ENCODE measurements around the gene ITGBL1. TPM values are rescaled to one million over a fixed set of nuclear protein-coding genes. Genes with fewer than 3 reads are reported as not detected.

ITGBL1 gene
- total RNA-seq, 1 experiment from 2014 or later: 0.89 TPM

DNA sequence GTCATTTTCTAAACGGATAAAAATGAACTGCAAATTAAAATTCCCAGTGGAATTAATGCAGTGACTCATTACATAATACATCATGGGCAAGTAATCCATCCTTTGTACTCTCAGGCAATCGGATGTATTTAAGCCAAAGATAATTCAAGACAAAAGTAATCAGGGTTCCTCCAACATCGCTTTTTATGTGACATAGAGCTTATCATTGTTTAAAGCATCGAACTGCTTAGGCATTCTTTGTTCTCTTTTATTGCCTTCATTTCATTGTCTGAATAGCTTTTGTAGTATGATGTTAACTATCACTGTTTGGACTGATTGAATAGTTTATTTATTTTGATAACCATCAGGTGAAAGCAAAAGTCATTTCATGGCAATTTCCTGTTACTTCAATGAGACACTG, 209.4 kb downstream of the ITGBL1 start:
- no peak overlapping the region for H3K27ac ChIP-seq (ENCODE audit: low read length)
- H3K36me3 ChIP-seq (ENCODE audit: insufficient read depth, low read length): no peaks in the 10 kb centered on the region
- no peak for DNase-seq
- H3K9me3 ChIP-seq (ENCODE audit: low read length): no peaks in the 10 kb centered on the region
- no peaks in the 10 kb centered on the region for H3K27me3 ChIP-seq (ENCODE audit: low read length)
- no peak overlapping the region for H3K4me3 ChIP-seq (ENCODE audit: low read length)
- no peak overlapping the region for H3K4me2 ChIP-seq (ENCODE audit: low read depth, low read length, poor library complexity, severe bottlenecking)
- H4K20me1 ChIP-seq (ENCODE audit: insufficient read depth, low read depth, low read length): no peaks in the 10 kb centered on the region
- no peak overlapping the region for H2AFZ ChIP-seq (ENCODE audit: low read length)
- H3K4me1 ChIP-seq (ENCODE audit: low read length): no peaks in the 10 kb centered on the region
- no peaks in the 10 kb centered on the region for H3K9me2 ChIP-seq (replicated peaks; ENCODE audit: insufficient read depth, low read length)
- H3K79me2 ChIP-seq (ENCODE audit: low read length): no peaks in the 10 kb centered on the region
- H3K9ac ChIP-seq (ENCODE audit: low read length): no peak overlapping the region

DNA sequence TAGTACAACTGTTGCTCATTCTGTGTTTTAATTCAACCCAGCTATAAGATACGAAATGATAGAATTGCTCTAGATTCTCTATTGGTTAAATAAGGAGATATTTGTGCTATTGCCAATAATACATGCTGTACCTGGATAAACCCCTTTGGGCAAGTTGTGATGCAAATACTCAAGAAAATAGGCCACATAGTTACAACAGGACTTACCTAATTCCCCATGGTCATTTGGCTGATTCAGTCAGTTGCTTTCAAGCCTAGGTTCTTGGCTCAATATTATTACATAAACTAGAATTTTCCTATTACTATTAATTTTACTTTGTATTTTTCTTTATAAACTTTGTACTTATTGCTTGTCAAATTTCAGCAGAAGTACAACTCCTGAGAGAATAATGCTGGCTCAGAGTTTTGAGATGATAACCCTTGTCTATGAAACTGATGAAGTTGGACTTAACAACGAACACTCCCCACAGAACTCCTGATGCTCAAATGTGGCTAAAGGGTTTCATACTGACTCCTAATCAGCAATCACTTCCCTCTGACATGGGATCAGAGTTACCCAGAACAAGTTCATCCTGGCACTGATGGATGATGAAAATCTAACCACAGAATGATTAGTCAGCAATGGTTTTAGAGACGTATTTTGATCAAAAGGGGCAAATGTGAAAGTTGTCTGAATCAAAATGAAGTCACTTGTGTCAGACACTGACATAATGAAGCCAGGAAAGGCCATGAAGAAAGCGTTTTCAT, 221.1 kb downstream of the ITGBL1 start:
- H3K4me3 ChIP-seq (ENCODE audit: low read length): no peak overlapping the region
- no peaks in the 10 kb centered on the region for H4K20me1 ChIP-seq (ENCODE audit: insufficient read depth, low read depth, low read length)
- no peak overlapping the region for H3K9ac ChIP-seq (ENCODE audit: low read length)
- no peaks in the 10 kb centered on the region for H3K27me3 ChIP-seq (ENCODE audit: low read length)
- H3K4me2 ChIP-seq (ENCODE audit: low read depth, low read length, poor library complexity, severe bottlenecking): no peak overlapping the region
- H3K9me2 ChIP-seq (replicated peaks; ENCODE audit: insufficient read depth, low read length): no peaks in the 10 kb centered on the region
- H3K27ac ChIP-seq (ENCODE audit: low read length): no peak overlapping the region
- no peaks in the 10 kb centered on the region for H3K36me3 ChIP-seq (ENCODE audit: insufficient read depth, low read length)
- H2AFZ ChIP-seq (ENCODE audit: low read length): peak overlapping the region; percentile 5; the same call in 1 of the 2 replicates
- no peaks in the 10 kb centered on the region for H3K79me2 ChIP-seq (ENCODE audit: low read length)
- no peaks in the 10 kb centered on the region for H3K9me3 ChIP-seq (ENCODE audit: low read length)
- H3K4me1 ChIP-seq (ENCODE audit: low read length): peaks cover 32% of the 10 kb centered on the region
- DNase-seq: peak; percentile 12

DNA sequence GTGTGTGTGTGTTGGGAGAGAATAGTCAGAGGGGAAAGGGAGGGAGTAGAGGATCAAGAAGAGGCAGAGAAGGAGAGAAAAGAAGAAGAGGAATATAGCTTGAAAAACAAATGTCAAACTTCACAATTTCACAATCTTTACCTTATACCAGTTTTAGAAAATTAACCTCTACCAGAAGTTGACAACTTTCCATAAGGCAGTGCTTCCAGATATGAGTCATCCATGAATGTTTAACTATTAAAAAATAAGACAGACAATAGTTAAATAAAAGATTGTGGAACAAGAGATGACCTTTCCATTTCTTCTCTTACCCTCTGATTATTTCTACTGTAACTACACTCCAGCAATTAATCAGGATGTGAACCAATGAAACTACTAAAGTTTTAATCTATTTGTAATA, 229.4 kb downstream of the ITGBL1 start:
- no peak for DNase-seq
- no peaks in the 10 kb centered on the region for H3K9me2 ChIP-seq (replicated peaks; ENCODE audit: insufficient read depth, low read length)
- H4K20me1 ChIP-seq (ENCODE audit: insufficient read depth, low read depth, low read length): no peaks in the 10 kb centered on the region

DNA sequence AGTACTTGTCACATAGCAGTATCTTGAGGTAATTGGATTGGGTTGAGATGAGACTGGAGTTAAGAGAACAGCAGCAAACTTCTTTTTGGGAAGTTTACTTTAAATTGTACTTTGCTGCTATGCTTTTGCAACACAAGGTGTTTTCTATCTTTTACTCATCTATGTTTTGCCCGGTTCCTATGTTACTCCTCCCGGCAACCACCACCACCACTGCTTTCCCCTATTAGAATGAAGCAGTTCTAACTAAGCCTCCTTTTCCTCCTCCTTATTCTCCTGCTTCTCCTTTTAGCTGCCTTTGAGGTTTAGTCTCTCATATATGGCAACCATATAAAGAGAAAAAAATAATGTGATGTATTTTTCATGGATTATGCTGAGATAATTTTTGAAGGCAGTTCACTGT, 233.5 kb downstream of the ITGBL1 start:
- H3K4me3 ChIP-seq (ENCODE audit: low read length): no peak overlapping the region
- H3K27me3 ChIP-seq (ENCODE audit: low read length): no peaks in the 10 kb centered on the region
- H4K20me1 ChIP-seq (ENCODE audit: insufficient read depth, low read depth, low read length): no peaks in the 10 kb centered on the region
- no peaks in the 10 kb centered on the region for H3K9me2 ChIP-seq (replicated peaks; ENCODE audit: insufficient read depth, low read length)
- H3K9me3 ChIP-seq (ENCODE audit: low read length): no peaks in the 10 kb centered on the region
- H2AFZ ChIP-seq (ENCODE audit: low read length): no peak overlapping the region
- H3K27ac ChIP-seq (ENCODE audit: low read length): no peak overlapping the region
- H3K4me1 ChIP-seq (ENCODE audit: low read length): no peaks in the 10 kb centered on the region
- no peaks in the 10 kb centered on the region for H3K79me2 ChIP-seq (ENCODE audit: low read length)
- no peak for DNase-seq
- no peaks in the 10 kb centered on the region for H3K36me3 ChIP-seq (ENCODE audit: insufficient read depth, low read length)
- no peak overlapping the region for H3K9ac ChIP-seq (ENCODE audit: low read length)
- no peak overlapping the region for H3K4me2 ChIP-seq (ENCODE audit: low read depth, low read length, poor library complexity, severe bottlenecking)

More for the DNA sequence above, 229.4 kb downstream of the ITGBL1 start:
- no peaks in the 10 kb centered on the region for H3K79me2 ChIP-seq (ENCODE audit: low read length)
- no peaks in the 10 kb centered on the region for H3K9me3 ChIP-seq (ENCODE audit: low read length)
- no peak overlapping the region for H3K27ac ChIP-seq (ENCODE audit: low read length)
- no peak overlapping the region for H3K9ac ChIP-seq (ENCODE audit: low read length)
- H3K27me3 ChIP-seq (ENCODE audit: low read length): no peaks in the 10 kb centered on the region
- H3K36me3 ChIP-seq (ENCODE audit: insufficient read depth, low read length): no peaks in the 10 kb centered on the region
- H3K4me3 ChIP-seq (ENCODE audit: low read length): no peak overlapping the region
- H3K4me1 ChIP-seq (ENCODE audit: low read length): peaks cover 3% of the 10 kb centered on the region; the same call in 1 of the 2 replicates
- no peak overlapping the region for H3K4me2 ChIP-seq (ENCODE audit: low read depth, low read length, poor library complexity, severe bottlenecking)
- H2AFZ ChIP-seq (ENCODE audit: low read length): no peak overlapping the region

DNA sequence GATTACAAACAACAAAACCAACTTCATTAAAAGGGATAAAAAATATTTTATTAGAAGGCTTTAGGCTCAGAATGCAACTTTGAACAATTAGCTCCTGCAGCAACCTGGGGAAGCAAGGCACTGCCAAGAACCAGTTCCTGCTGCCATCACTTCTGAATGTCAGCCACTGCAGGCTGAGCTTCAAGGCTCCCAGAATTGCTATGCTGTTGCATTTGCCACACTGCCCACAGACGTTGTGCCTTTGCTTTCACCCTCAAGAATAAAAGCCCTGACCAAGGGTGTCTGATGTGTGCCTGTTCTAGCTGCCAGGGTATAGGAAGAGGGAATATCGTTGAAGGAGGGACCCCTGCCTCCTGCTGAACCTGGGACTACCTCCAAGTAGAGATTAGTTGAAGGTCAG, 238.4 kb downstream of the ITGBL1 start:
- Histone ChIP-seq H3K9ac (ENCODE audit: low read length) (no peak overlapping the region), H3K36me3 (ENCODE audit: insufficient read depth, low read length) (no peaks in the 10 kb centered on the region), H3K4me2 (ENCODE audit: low read depth, low read length, poor library complexity, severe bottlenecking) (no peak overlapping the region), H3K9me2 (replicated peaks; ENCODE audit: insufficient read depth, low read length) (no peaks in the 10 kb centered on the region), H3K4me3 (ENCODE audit: low read length) (no peak overlapping the region), H3K27me3 (ENCODE audit: low read length) (no peaks in the 10 kb centered on the region), H2AFZ (ENCODE audit: low read length) (no peak overlapping the region), H3K9me3 (ENCODE audit: low read length) (no peaks in the 10 kb centered on the region), H3K27ac (ENCODE audit: low read length) (no peak overlapping the region), H4K20me1 (ENCODE audit: insufficient read depth, low read depth, low read length) (no peaks in the 10 kb centered on the region), H3K4me1 (ENCODE audit: low read length) (no peaks in the 10 kb centered on the region), H3K79me2 (ENCODE audit: low read length) (no peaks in the 10 kb centered on the region)
- DNase-seq: no peak

DNA sequence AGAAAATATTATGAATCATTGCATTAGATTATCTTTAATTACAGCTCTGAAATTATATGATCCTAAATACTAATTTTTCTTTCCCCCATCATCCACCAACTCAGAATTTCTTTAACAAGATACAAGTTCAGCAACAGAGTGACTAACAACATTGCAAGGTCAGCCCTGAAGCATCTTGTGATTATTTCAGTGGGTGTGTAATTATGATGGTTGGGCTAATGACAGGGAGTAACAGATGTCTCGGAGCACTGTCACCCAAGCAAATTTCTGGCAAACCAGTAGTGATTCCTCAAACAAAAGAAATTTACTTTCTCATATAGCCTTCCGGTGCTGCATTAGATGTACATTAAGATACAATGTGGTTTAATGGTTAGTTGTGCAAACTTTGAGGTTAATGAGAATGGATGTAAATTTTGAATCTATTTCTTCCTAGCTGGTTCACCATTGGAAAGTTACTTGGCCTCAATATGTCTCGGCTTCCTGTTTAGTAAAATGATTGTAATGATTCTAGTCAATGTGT, 238.9 kb downstream of the ITGBL1 start:
- Histone ChIP-seq H3K79me2 (ENCODE audit: low read length) (no peaks in the 10 kb centered on the region), H3K27me3 (ENCODE audit: low read length) (no peaks in the 10 kb centered on the region), H3K9ac (ENCODE audit: low read length) (no peak overlapping the region), H3K4me1 (ENCODE audit: low read length) (no peaks in the 10 kb centered on the region), H4K20me1 (ENCODE audit: insufficient read depth, low read depth, low read length) (no peaks in the 10 kb centered on the region), H3K9me3 (ENCODE audit: low read length) (no peaks in the 10 kb centered on the region), H3K4me3 (ENCODE audit: low read length) (no peak overlapping the region), H3K27ac (ENCODE audit: low read length) (no peak overlapping the region), H3K9me2 (replicated peaks; ENCODE audit: insufficient read depth, low read length) (no peaks in the 10 kb centered on the region), H3K4me2 (ENCODE audit: low read depth, low read length, poor library complexity, severe bottlenecking) (no peak overlapping the region), H3K36me3 (ENCODE audit: insufficient read depth, low read length) (no peaks in the 10 kb centered on the region), H2AFZ (ENCODE audit: low read length) (no peak overlapping the region)
- DNase-seq: no peak

DNA sequence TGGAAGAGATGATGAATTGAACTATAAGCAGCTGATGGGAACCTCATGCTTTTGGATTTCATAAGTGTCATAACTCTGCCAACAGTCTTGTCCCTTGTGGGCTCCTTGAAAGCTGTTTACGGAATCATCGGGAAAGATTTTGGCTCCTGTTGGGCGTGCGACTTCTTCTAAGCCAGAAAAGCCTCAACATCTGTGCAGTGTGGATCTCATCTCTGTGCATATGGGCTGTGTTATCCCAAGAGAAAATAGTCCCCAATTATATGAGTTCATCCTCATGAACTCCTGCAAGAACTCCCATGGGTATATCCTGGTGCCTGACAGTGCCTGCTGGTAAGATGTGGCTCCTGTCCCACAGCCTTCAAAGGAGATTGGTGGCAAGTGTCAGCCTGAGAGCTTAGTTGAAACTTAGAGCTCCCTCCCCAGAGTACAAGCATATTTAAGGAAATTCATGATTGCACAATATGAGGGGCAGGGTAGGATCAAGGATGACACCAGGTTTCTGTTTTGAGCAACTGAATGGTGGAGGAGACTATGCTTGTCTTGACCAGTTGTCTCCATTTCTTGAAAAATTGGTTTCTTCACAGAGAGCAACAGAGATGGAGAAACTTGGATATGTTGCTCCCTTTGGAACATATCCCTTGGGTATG, 243.5 kb downstream of the ITGBL1 start:
- Histone ChIP-seq H3K36me3 (ENCODE audit: insufficient read depth, low read length) (no peaks in the 10 kb centered on the region), H3K9me2 (replicated peaks; ENCODE audit: insufficient read depth, low read length) (no peaks in the 10 kb centered on the region), H3K4me3 (ENCODE audit: low read length) (no peak overlapping the region), H3K4me2 (ENCODE audit: low read depth, low read length, poor library complexity, severe bottlenecking) (no peak overlapping the region), H3K27ac (ENCODE audit: low read length) (no peak overlapping the region), H3K9me3 (ENCODE audit: low read length) (no peaks in the 10 kb centered on the region), H3K79me2 (ENCODE audit: low read length) (no peaks in the 10 kb centered on the region), H2AFZ (ENCODE audit: low read length) (no peak overlapping the region), H3K9ac (ENCODE audit: low read length) (no peak overlapping the region), H3K27me3 (ENCODE audit: low read length) (no peaks in the 10 kb centered on the region), H4K20me1 (ENCODE audit: insufficient read depth, low read depth, low read length) (no peaks in the 10 kb centered on the region), H3K4me1 (ENCODE audit: low read length) (no peaks in the 10 kb centered on the region)
- DNase-seq: no peak

DNA sequence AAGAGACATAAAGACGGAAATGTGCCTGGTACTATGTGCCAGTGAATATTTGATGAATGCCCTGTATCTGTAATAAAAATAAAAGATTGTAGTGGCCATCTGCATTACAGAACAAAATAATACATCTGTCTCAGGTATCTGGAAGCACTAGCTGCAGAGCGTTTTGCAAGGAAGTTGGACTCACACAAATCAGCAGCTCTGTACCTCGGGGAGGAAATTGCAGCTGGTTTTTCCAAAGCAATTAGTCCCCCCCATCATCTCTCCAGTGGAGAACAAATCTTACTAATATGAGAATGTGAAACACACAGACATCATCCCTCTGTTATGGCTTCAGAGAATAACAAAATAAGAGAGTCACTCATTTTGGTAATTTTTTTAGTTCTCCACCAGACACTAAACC, 245.3 kb downstream of the ITGBL1 start:
- Histone ChIP-seq H3K27me3 (ENCODE audit: low read length) (no peaks in the 10 kb centered on the region), H4K20me1 (ENCODE audit: insufficient read depth, low read depth, low read length) (no peaks in the 10 kb centered on the region), H3K4me3 (ENCODE audit: low read length) (no peak overlapping the region), H3K36me3 (ENCODE audit: insufficient read depth, low read length) (no peaks in the 10 kb centered on the region), H3K9me2 (replicated peaks; ENCODE audit: insufficient read depth, low read length) (no peaks in the 10 kb centered on the region), H3K4me2 (ENCODE audit: low read depth, low read length, poor library complexity, severe bottlenecking) (no peak overlapping the region), H3K9ac (ENCODE audit: low read length) (no peak overlapping the region), H2AFZ (ENCODE audit: low read length) (no peak overlapping the region), H3K27ac (ENCODE audit: low read length) (no peak overlapping the region), H3K79me2 (ENCODE audit: low read length) (no peaks in the 10 kb centered on the region), H3K4me1 (ENCODE audit: low read length) (no peaks in the 10 kb centered on the region), H3K9me3 (ENCODE audit: low read length) (no peaks in the 10 kb centered on the region)
- no peak for DNase-seq

Measured in Karpas-422 (cell line).